Peyer's patch (tissue), 4 donors: ENCODE results near the gene ARHGAP23. TPM values are rescaled to one million over a fixed set of nuclear protein-coding genes. Genes with fewer than 3 reads are reported as not detected.
A peak's percentile ranks its signal among the peaks of the same experiment; 100 is the strongest.
"Not testable (repeated sequence)": the region's sequence is repeated elsewhere in the genome, so short reads cannot be mapped to it uniquely, and the experiment has no call there.

ENCODE experiments used
- DNase-seq, 3 donors: peaks; one replicate each; pipeline ENCODE4 v3.0.0-alpha.2; 2017 to 2019
- H3K27ac ChIP-seq, 4 donors: fragments of 200-600 bp; sonication (generic); one replicate each; pipeline ENCODE4 v1.5.1; 2016 to 2019
- H3K27me3 ChIP-seq, 2 donors: fragments of 200-600 bp; sonication (generic); one replicate each; pipeline ENCODE4 v1.5.1; 2019
- H3K36me3 ChIP-seq, 3 donors: fragments of 200-600 bp; sonication (generic); one replicate each; pipeline ENCODE4 v1.5.1; 2016 to 2019
- H3K4me1 ChIP-seq, 4 donors: fragments of 200-600 bp; sonication (generic); one replicate each; pipeline ENCODE4 v1.5.1; 2016 to 2019
- H3K4me3 ChIP-seq, 4 donors: fragments of 200-600 bp; sonication (generic); 1 replicate in 3 of 4; 2 replicates in 1 of 4; pipeline ENCODE4 v1.5.1; 2016 to 2019; ENCODE audit warnings: mild to moderate bottlenecking in 1 of 4
- H3K9me3 ChIP-seq, 4 donors: fragments of 200-600 bp; sonication (generic); one replicate each; pipeline ENCODE4 v1.5.1; 2016 to 2019; ENCODE audit warnings: mild to moderate bottlenecking in 1 of 4
- POLR2A ChIP-seq, 2 donors: fragments of 450-650 bp; IDR thresholded peaks; one replicate each; pipeline ENCODE4 v1.5.1; 2017; ENCODE audit warnings: antibody characterized with exemption in 2 of 2, mild to moderate bottlenecking in 2 of 2, moderate library complexity in 2 of 2
- total RNA-seq, 4 donors: library from RNA; depleted of rRNA; stranded (reverse); fragments of >200 nt; gene quantifications; one replicate each; pipeline ENCODE4 v1.1.0, GENCODE V29; 2016
- TF ChIP-seq, protein P1 (sequence below), 6 experiments: fragments of 450-650 bp in 4 of 6; fragments of 200-600 bp in 2 of 6; sonication (generic) in 1 of 6; IDR thresholded peaks; one replicate each; pipeline ENCODE4 v1.5.1; 2017 to 2019; ENCODE audit warnings: antibody characterized with exemption in 6 of 6, mild to moderate bottlenecking in 3 of 6, moderate library complexity in 1 of 6

The ARHGAP23 gene
- total RNA-seq, 4 donors from 2014 or later: 0.88 to 36.3 (median 8.9) TPM

DNA sequence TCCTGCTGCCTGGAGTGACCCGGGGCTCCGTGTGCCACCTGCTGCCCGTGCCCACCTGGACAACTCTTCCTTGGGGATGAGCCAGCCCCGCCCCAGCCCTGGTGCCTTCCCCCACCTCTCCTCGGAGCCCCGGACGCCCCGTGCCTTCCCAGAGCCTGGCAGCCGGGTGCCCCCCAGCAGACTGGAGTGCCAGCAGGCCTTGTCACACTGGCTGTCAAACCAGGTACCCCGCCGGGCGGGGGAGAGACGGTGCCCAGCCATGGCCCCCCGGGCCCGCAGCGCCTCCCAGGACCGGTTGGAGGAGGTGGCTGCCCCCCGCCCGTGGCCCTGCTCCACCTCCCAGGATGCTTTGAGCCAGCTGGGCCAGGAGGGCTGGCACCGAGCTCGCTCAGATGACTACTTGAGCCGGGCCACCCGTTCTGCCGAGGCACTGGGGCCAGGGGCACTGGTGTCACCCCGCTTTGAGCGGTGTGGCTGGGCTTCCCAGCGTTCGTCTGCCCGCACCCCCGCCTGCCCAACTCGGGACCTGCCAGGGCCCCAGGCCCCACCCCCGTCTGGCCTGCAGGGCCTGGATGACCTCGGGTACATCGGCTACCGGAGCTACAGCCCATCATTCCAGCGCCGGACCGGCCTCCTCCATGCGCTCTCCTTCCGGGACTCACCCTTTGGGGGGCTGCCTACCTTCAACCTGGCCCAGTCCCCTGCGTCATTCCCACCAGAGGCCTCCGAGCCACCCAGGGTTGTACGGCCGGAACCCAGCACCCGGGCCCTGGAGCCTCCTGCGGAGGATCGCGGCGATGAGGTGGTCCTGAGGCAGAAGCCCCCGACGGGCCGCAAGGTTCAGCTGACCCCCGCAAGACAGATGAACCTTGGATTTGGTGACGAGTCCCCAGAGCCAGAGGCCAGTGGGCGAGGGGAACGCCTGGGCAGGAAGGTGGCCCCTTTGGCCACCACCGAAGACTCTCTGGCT, 38.4 kb downstream of the ARHGAP23 start:
- H3K4me3 ChIP-seq: peak overlapping the region in 1 of 4 donors; percentile 55
- H3K27me3 ChIP-seq: no peaks in the 10 kb centered on the region
- H3K9me3 ChIP-seq: no peaks in the 10 kb centered on the region
- no peak for DNase-seq
- H3K36me3 ChIP-seq: peaks cover 0 to 3% (median 0%) of the 10 kb centered on the region in 3 donors
- TF ChIP-seq POLR2A (IDR thresholded peaks at IDR 0.05): no peak
- TF ChIP-seq, protein P1, sequence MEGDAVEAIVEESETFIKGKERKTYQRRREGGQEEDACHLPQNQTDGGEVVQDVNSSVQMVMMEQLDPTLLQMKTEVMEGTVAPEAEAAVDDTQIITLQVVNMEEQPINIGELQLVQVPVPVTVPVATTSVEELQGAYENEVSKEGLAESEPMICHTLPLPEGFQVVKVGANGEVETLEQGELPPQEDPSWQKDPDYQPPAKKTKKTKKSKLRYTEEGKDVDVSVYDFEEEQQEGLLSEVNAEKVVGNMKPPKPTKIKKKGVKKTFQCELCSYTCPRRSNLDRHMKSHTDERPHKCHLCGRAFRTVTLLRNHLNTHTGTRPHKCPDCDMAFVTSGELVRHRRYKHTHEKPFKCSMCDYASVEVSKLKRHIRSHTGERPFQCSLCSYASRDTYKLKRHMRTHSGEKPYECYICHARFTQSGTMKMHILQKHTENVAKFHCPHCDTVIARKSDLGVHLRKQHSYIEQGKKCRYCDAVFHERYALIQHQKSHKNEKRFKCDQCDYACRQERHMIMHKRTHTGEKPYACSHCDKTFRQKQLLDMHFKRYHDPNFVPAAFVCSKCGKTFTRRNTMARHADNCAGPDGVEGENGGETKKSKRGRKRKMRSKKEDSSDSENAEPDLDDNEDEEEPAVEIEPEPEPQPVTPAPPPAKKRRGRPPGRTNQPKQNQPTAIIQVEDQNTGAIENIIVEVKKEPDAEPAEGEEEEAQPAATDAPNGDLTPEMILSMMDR (IDR thresholded peaks at IDR 0.05): no peak
- H3K27ac ChIP-seq: peak overlapping the region in 2 of 4 donors; percentile 67 to 91
- peaks cover 0 to 28% (median 0%) of the 10 kb centered on the region in 4 donors for H3K4me1 ChIP-seq

DNA sequence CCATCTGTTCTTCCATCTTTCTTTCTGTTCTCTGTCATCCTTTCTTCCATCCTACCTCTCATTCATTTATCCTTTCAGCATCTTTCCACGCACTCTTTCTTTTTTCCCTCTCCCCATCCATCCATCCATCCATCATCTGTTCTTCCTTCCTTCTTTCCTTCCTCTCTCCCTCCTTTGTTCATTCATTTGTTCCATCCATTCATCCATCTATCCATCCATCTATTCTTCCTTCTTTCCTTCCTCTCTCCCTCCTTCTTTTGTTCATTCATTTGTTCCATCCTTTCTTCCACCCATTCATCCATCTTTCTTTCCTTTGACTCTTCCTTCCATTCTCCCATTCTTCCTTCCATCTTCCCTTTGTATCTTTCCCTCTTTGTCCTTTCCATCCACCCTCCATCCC, 39.2 kb downstream of the ARHGAP23 start:
- no peaks in the 10 kb centered on the region for H3K27me3 ChIP-seq
- H3K4me3 ChIP-seq: no peak overlapping the region
- H3K4me1 ChIP-seq: peaks cover 0 to 28% (median 0%) of the 10 kb centered on the region in 4 donors
- TF ChIP-seq, protein P1 (IDR thresholded peaks at IDR 0.05): no peak
- no peak overlapping the region for H3K27ac ChIP-seq
- no peak for DNase-seq
- H3K36me3 ChIP-seq: peaks cover 0 to 8% (median 0%) of the 10 kb centered on the region in 3 donors
- no peaks in the 10 kb centered on the region for H3K9me3 ChIP-seq

DNA sequence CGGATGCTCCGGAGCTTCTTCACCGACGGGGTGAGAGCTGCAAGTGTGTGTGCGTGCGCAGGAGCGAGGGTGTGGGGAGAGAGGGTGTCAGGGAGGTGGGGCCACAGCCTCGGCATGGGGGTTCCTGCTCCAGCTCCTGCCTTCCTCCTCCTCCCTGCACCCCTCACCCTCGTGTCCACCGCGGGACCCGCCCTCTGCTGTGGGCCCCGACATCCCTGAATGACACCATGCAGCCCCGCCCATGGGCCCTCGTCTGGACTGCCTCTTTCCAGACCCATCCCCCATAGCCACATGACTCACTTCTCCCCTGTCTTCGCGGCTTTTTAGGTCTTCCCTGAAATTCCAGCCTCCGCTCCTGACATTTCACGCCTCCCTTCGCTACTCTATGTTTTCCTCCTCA, 41.6 kb downstream of the ARHGAP23 start:
- Histone ChIP-seq H3K27me3 (no peaks in the 10 kb centered on the region), H3K4me3 (no peak overlapping the region), H3K4me1 (peaks cover 0 to 15% (median 0%) of the 10 kb centered on the region in 4 donors), H3K36me3 (peaks cover 0 to 10% (median 0%) of the 10 kb centered on the region in 3 donors), H3K27ac (no peak overlapping the region), H3K9me3 (no peaks in the 10 kb centered on the region)
- DNase-seq: no peak
- TF ChIP-seq, protein P1 (IDR thresholded peaks at IDR 0.05): no peak
- no peak for TF ChIP-seq POLR2A (IDR thresholded peaks at IDR 0.05)

DNA sequence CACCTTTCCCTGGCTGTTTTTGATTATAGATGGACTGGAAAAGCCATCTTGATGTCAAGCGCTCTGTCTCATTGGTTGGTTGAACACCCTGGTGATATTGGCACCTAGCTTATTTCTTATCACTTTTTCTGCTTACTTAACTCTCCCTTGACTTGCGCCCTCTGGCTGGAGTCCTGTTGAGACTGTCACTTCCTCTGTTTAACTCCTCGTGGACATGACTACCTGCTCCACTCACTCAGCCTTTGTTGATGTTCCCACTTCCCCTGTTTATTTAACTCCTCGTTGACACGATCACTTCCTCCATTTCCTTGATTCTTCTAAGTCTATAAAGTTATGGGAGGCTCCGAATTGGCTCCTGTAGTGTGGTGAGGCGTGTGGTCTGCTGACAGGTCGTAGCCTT, 43.0 kb downstream of the ARHGAP23 start:
- H3K4me1 ChIP-seq: peaks cover 0 to 15% (median 0%) of the 10 kb centered on the region in 4 donors
- not testable (repeated sequence) for H3K27ac ChIP-seq, H3K27me3 ChIP-seq, DNase-seq, H3K36me3 ChIP-seq, H3K9me3 ChIP-seq, H3K4me3 ChIP-seq

GRCh38 chr17:38474666-38475065, 46.4 kb downstream of the ARHGAP23 start:
- H3K27me3 ChIP-seq, H3K4me3 ChIP-seq, H3K36me3 ChIP-seq, DNase-seq, H3K4me1 ChIP-seq, H3K27ac ChIP-seq, H3K9me3 ChIP-seq: not testable (repeated sequence)

- Histone ChIP-seq H3K27me3 (no peaks in the 10 kb centered on the region), H3K9me3 (no peaks in the 10 kb centered on the region), H3K36me3 (peaks cover 0 to 6% (median 0%) of the 10 kb centered on the region in 3 donors), H3K4me3 (no peak overlapping the region), H3K4me1 (no peaks in the 10 kb centered on the region), H3K27ac (no peak overlapping the region)
- TF ChIP-seq POLR2A (IDR thresholded peaks at IDR 0.05): no peak
- TF ChIP-seq, protein P1 (IDR thresholded peaks at IDR 0.05): no peak
- DNase-seq: no peak
These were observed 48.3 kb downstream of the ARHGAP23 start for GRCh38 chr17:38476549-38476948.

GRCh38 chr17:38477417-38477816, 49.2 kb downstream of the ARHGAP23 start:
- not testable (repeated sequence) for H3K9me3 ChIP-seq, H3K4me3 ChIP-seq, DNase-seq, H3K4me1 ChIP-seq, H3K27me3 ChIP-seq, H3K36me3 ChIP-seq, H3K27ac ChIP-seq

DNA sequence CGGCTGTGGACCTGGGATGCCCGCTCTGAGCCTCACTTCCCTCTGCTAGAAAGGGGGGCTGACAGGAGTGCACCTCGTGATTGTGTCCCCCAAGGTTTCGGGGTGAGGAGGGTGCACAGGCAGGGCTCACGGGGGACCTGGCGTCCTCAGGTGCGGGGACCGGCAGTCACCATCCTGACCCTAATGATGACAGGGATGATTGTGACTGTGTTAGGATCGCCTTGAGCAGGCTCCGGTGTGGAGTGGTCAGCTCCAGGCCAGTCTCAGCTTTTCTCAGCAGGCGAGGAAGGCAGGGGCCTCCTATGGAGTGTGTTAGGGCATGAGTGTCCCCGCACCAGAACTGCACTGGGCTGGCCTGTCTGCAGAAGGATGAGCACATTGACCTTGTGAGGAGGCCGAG, 49.7 kb downstream of the ARHGAP23 start:
- not testable (repeated sequence) for H3K4me1 ChIP-seq, H3K27ac ChIP-seq, H3K9me3 ChIP-seq, H3K4me3 ChIP-seq, H3K36me3 ChIP-seq, H3K27me3 ChIP-seq, DNase-seq

DNA sequence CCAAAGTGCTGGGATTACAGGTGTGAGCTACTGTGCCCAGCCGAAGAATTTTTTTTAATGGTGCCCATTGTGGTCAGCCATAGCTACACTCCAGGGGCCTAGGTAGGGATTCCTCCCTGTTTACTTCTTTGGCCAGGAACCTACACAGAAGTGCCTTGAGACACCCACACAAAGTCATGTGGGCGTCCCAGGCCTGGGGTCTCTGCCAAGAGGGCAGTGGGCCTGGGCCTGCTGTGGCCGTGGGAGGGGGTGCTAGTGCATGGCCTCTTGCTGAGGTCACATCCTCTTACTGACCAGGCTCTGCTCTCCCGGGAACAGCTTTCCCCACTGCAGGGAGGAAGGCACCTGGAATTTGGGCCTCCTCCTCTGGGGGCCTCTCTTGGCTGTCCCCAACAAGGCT, 50.4 kb downstream of the ARHGAP23 start:
- H3K36me3 ChIP-seq, H3K27me3 ChIP-seq: not testable (repeated sequence)

DNA sequence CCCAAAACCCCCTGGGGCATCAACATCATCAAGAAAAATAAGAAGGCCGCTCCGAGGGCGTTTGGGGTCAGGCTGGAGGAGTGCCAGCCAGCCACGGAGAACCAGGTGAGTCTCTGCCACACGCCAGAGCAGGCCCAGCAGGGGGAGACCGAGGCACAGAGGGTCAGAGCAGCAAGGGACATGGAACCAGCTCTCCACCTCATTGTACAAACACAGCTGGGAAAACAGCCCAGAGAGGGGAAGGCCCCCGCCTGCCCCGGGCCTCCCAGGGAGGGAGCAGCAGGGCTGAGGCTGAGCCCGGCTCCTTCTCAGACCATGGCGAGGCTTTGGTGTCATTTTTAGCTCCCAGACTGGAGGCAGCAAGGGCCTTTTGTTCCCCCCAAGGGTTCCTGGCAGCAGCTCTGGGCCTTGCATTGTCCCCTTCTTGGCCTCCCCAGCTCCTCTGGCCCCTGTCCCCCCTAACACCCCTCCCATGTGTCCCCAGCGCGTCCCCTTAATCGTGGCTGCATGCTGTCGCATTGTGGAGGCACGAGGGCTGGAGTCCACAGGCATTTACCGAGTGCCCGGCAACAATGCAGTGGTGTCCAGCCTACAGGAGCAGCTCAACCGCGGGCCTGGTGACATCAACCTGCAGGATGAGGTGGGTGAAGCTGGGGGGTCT, 53.9 kb downstream of the ARHGAP23 start:
- not testable (repeated sequence) for H3K27ac ChIP-seq, H3K4me3 ChIP-seq, H3K4me1 ChIP-seq, H3K9me3 ChIP-seq, H3K27me3 ChIP-seq, H3K36me3 ChIP-seq
- DNase-seq: peak in 1 of 3 donors; percentile 32

More for the DNA sequence above, 50.4 kb downstream of the ARHGAP23 start:
- not testable (repeated sequence) for H3K4me1 ChIP-seq, DNase-seq, H3K9me3 ChIP-seq, H3K27ac ChIP-seq, H3K4me3 ChIP-seq
